Measurements from ENCODE around the gene TGFBR2. TPM values are rescaled to one million over a fixed set of nuclear protein-coding genes. Genes with fewer than 3 reads are reported as not detected.
A peak's percentile ranks its signal among the peaks of the same experiment; 100 is the strongest.

TGFBR2 gene
- polyA plus RNA-seq, 1 of the 3 experiments (the other 2 are of a cell fraction), result 48.3 TPM

GRCh38 chr3:30628205-30628900 is 22.0 kb downstream of the TGFBR2 start:
- 97% methylated on average over 4 of the region's 4 CpGs for WGBS (ENCODE audit: low lambda C conversion rate)
- Histone ChIP-seq H4K20me1 (ENCODE audit: insufficient read depth) (peaks cover 4% of the 10 kb centered on the region; the same call in 1 of the 2 replicates), H3K9ac (no peak overlapping the region), H3K9me2 (no peaks in the 10 kb centered on the region), H3K9me3 (no peaks in the 10 kb centered on the region), H3K79me2 (ENCODE audit: insufficient read depth) (peaks cover 100% of the 10 kb centered on the region), H3K36me3 (replicated peaks in 1 of 2; ENCODE audit: control insufficient read depth in 1 of 2, insufficient read depth in 2 of 2, low read length in 1 of 2) (peaks cover 3 to 67% of the 10 kb centered on the region in 2 experiments), H3K4me2 (no peak overlapping the region), H3K4me3 (ENCODE audit: low read depth in 2 of 2, low read length in 1 of 2) (no peak overlapping the region), H3K27ac (ENCODE audit: low read depth in 2 of 2, low read length in 1 of 2) (0 out of 4 replicates have a peak overlapping the region, but pooled peaks of 1 of the 2 experiments have one; percentile 1), H2AFZ (ENCODE audit: low read depth) (no peak overlapping the region), H3K4me1 (ENCODE audit: control insufficient read depth in 1 of 2, insufficient read depth in 2 of 2, low read depth in 1 of 2, low read length in 1 of 2) (peaks cover 3 to 47% of the 10 kb centered on the region in 2 experiments; a peak in 2 of 4 replicates), H3K27me3 (ENCODE audit: insufficient read depth) (no peaks in the 10 kb centered on the region), H3F3A (replicated peaks; ENCODE audit: insufficient read depth) (peaks cover 17% of the 10 kb centered on the region)
- POLR2A ChIA-PET, result no interaction called here
- no peak for DNase-seq
- CTCF ChIA-PET, result interaction anchor here (1.0 to 1.5 kb wide), 2 partner anchors 17 to 65 kb away, joined by 3 to 4 read pairs; no protein-coding TSS in a partner anchor
- TF ChIP-seq SIN3A (IDR thresholded peaks at IDR 0.05; ENCODE audit: borderline replicate concordance, low read depth, low read length) (no peak), MXI1 (IDR thresholded peaks at IDR 0.05; ENCODE audit: low read depth, low read length) (no peak), NFIC (IDR thresholded peaks at IDR 0.05; ENCODE audit: borderline replicate concordance) (no peak), MAX (IDR thresholded peaks at IDR 0.05; ENCODE audit: low read depth) (no peak), POLR2AphosphoS5 (IDR thresholded peaks at IDR 0.05; ENCODE audit: low read depth, low read length) (no peak), USF1 (IDR thresholded peaks at IDR 0.05; ENCODE audit: borderline replicate concordance, low read depth) (no peak), PBX3 (IDR thresholded peaks at IDR 0.05) (no peak), CTCF (IDR thresholded peaks at IDR 0.05) (no peak), USF2 (IDR thresholded peaks at IDR 0.05; ENCODE audit: borderline replicate concordance, low read depth, low read length) (no peak), YY1 (IDR thresholded peaks at IDR 0.05; ENCODE audit: low read depth) (no peak), NRF1 (IDR thresholded peaks at IDR 0.05; ENCODE audit: low read depth, low read length) (no peak), RCOR1 (IDR thresholded peaks at IDR 0.05; ENCODE audit: low read length) (no peak), FOSL2 (IDR thresholded peaks at IDR 0.05; ENCODE audit: borderline replicate concordance, low read depth) (no peak), GABPA (IDR thresholded peaks at IDR 0.05; ENCODE audit: low read depth) (no peak), ELF1 (IDR thresholded peaks at IDR 0.05) (no peak), CHD2 (IDR thresholded peaks at IDR 0.05; ENCODE audit: low read length, partially characterized antibody) (no peak), TAF1 (IDR thresholded peaks at IDR 0.05; ENCODE audit: borderline replicate concordance, low read depth, low read length) (no peak)
